ENCODE results near the gene UPK3A.
"Not testable (repeated sequence)": the region's sequence is repeated elsewhere in the genome, so short reads cannot be mapped to it uniquely, and the experiment has no call there.

Gene UPK3A

DNA sequence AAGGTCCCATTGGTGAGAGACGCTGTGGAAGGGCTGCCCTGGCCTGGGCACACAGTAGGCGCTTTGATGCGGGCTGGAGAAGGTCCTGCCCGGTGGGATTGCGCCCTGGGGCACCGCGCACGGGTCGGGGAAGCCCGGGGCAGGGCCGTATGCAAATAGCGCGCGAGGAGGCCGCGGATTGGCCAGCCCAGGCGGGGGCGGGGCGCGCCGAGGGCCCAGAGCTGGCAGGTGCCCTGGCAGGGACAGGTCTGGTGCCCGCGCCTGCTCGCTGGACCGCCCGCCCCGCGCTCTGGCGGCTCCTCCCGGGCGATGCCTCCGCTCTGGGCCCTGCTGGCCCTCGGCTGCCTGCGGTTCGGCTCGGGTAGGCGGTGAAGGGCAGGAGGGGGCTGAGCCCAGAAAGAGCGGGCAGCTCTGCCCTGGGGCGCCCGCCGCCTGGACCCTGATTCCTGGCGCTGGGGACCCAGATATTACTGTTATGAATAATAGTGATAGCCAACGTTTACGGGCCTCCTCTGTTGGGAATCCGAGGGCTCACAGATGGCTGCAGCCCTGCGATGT, at the start of gene UPK3A:
TSS of gene UPK3A (plus strand) at position 245 of the 558 bp plus-strand sequence. CDS start at position 310, 65 bp downstream.
- DNase-seq = peak; percentile 41

DNA sequence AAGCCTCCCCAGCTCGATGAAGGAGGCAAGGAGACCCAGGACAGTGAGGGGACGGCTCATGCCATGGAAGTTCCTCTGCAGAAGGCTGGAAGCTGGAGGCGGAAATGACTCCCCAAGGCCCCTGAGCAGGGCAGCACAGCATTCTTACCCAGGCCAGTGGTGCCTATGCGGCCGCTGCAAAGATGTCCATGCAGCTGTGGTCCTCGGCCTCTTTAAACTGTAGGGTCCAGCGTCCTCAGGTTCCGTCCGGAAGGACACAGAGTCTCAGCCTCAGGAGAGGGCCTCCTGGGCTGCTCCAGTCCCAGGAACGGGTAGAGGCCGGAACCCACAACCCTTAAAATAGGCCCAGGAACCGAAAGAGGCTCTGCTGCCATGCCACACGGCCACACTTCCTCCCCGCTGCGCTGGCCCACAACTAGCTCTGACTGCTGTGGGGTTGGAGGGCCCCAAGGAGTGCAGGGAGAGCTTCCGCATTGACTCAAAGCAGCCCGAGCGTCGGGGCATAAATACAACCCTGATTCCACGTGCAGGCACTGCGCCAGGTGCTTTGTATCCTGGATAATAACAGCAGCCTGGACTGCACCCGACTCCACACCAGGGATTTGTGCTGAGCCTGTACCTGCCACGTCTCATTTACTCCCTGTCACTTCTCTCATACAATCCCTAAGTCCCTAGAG, 49.5 kb upstream of the UPK3A start:
- DNase-seq = peak; percentile 71

DNA sequence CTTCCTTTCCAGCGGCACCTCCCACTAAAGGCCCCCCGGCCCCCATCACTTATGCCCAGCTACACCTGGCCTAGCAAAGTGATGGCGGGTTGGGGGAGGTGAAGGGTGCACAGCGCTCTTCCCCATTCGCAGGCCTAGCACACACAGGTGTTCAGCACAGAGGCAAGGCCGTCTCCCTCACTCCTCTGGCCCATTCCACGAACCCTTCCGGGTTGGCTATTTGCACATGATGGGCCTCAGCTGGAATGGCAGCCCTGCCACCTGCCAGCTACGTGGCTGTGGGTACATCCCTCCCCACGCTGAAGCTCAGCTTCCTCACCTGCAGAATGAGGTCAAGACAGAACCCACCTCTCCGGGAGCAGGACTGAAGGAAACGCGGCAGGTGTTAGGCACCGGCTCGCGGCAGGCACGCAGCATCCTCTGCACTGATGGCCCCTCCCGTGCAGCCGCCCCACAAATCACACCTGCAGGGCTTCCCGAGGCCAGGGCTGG, 48.9 kb upstream of the UPK3A start:
- DNase-seq = no peak

DNA sequence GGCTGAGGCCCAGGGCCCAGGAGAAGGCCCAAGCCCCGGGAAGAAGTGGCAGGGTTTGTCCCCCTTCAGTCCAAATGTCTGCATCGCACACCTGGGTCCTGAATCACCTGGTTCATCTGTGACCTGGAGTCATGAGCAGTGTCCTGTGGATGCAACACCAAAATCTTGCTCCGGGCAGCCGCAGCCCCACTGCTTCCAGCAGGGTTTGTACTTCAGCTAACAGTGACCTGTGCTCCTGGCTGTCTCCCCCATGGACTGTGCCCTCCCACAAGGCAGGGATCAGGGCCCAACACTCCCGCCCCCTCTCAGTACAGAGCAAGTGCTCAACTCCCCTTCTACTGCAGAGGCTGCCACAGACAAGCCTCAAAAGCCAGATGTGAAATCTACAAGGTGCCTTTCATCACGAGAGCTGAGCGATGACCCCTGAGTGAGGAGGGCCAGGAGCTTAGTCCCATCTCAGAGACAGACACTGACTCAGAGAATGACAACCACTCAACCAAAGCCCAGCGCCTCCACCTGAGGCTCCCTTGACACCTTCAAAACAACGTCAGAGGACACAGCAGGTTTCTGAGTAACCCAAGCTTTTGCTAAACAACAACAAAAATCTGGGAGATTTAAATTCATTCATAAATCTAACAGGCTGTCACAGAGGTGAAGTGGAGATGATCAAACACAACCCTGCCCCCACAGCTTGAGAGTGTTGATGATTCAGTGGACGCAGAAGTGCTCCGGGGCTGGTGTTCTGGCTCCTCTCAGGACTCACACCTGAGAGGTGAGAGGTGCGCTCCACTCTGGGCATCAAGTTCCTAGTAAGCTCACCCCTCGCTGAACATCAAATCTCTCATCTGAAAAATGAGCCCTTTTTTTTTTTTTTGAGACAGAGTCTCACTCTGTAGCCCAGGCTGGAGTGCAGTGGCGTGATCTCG, 47.4 kb upstream of the UPK3A start:
- DNase-seq = no peak

DNA sequence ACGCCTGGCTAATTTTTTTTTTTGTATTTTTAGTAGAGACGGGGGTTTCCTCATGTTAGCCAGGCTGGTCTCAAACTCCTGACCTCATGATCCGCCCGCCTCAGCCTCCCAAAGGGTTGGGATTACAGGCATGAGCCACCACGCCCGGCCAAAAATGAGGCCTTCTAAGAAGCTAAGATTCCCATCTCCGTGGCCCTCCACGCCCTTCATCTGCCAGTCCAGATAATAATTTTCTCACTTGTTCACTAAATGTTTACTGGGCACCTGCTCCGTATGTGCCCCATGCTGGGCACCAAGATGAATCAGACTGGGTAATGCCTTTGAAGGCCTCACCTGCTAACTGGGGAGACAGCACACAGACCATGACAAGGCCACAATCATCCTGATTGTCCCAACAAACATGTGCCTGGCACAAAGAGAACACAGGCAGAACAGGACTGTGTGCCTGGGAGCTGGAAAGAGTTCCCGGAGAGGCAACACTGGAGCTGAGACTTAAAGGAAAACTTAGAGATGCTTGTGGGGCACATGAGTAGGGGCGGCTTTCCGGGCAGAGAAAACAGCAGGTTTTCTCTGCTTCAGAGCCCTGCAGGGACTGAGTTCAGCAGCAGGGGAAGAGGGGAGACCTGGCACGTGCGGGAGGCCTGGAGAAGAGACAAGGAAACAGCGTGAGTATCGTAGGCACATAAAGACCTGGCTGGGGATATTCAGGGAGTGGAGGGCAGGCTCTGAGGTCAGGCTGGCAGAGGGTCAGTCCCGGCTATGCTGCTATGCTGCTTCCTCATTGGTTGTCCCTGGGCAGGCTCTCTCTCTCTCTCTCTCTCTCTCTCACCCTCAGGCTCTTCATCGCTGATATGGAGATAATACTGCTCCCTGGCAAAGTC, 46.4 kb upstream of the UPK3A start:
- DNase-seq = no peak

DNA sequence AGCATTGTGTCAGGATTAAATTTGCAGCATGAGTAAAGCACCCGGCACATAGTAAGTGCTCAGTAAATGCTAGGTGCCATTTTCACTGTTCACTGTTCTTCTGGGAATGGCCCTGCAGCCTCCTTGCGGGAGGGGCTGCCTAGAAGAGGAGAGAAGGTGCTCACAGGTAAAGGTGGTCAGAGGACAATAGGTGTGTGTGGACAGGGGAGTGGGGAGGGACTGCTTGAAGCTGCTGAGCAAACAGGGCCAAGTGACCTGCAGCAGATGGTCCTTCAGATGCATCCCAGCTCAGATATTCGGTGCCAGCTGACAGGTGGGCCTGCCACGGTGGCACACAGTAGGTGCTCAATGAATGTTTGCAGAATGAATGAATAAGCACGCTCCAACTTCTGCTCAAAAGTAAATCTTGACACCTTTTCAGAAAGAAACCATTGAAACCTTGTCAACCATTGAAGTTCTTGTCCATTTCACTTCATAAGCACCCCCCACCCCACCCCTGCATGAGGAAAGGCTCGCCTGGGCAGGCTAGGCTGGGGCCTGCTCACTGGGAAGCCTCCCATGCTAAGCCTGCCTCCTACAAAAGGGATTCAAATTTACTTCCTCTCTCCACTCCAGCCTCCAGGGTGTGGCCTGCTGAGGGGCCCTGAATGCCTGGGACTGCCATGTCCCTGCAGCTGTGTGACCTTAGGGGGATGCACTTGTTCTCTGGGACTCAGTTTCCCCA, 45.6 kb upstream of the UPK3A start:
- peak; percentile 59 for DNase-seq

DNA sequence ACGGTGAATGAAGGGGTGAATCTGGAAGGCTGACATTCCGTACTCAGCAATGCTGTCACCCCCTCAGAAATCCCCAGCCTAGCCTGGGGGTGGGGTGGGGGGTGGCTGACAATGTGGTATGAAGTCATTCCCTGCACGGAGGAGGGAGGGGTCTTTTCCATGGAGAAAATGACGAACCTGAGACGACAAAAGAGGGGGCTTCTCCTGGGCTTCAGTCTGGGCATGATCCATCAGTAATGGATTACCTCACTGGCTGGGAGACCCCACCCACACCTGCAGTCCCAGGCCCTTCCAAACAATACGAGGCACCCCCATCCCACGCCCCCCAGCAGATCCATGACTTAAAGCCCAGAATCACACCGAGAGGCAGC, 45.1 kb upstream of the UPK3A start:
- DNase-seq = no peak

DNA sequence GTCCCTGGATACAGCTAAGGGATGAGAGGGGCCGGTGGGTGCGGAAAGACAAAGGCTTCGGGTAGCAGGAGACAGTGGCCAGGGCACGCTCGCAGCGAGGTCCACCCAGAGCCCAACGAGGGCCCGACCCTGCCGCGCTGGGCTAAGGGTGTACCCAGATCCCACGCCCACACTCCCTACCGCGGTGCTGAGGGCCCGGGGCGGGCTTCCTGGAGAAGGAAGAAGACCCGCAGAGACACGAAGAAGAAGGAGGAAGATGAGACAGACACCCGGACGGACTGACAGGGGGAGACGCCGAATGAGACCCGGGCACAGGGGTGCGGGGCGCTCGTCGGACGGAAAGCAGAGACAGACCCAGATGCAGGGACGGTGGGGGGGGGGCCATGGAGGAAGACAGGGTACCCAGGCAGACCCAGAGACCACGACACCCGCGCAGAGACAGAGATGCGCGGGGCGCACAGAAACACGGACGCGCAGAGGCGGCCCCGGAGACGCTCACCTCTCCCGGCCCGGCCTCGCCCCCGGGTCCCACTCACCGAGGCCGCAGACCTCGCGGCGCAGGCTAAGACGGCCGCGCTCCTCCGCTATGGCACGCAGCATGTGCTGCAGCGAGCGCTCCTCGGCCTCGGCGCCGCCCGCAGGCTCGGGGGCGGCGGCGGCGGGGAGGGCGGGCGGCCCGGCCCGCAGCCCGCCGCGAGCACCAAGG, 44.5 kb upstream of the UPK3A start:
- DNase-seq = peak; percentile 56

DNA sequence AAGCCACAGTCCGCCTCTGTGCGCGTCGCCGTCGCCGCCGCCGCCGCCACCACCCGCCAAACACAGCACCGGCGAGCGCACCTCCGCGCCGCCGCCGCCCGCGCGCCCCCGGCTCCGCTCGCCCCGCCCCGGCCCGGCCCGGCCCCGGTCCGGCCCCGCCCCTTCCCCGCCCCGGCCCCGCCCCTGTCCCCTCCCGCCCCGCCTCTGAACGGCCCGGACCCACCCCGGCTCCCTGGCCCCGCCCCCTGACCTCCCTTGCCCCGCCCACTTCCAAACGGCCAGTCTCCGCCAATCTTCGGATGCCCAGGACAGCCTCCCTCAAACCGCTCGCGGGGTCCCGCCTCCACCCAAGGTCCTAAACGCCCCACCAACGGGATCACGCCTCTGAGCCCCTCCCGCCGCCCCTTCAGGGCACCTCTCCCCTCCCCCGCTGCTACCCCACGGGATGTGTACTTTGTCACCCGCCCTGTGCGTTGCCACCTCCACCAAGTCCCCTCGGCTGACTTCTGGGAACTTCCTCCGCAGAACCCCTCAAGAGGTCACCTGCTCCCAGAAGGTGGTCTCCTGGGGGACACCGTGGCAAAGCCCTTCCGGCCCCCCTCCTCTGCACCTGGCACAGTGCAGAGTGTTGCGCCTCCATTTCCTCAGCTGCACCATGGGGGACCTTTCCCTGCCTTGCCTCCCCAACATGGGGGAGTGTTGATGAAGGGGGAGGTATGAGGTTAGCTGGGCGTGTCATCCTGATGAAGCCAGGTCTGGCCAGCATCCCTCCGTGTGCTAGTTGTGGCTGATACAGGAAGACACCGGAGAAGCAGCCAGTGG, 43.7 kb upstream of the UPK3A start, which contains the start of gene KIAA0930:
TSS of gene KIAA0930 (minus strand) at position 85 of the 822 bp plus-strand sequence. CDS start 191 bp downstream, outside the sequence.
- peak; percentile 84 for DNase-seq

DNA sequence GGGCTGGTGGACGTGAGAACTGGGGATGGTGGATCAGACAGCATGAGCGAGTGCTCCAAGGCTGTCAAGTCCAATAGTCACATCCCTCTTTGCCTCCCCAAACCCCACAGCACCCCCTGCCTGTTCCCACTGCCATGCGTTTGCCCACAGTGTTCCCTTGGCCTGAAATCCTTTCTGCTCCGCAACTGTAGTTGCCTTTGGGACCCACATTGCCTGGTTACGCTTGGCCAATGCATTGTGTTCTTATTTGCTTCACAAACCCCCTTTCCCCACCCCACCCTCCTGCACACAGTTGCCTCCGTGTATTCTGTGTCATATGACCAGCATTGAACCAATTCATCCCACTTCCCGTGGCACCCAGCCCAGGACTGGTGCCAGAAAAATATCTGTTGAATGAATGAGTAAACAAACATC, 42.0 kb upstream of the UPK3A start:
- DNase-seq = no peak

DNA sequence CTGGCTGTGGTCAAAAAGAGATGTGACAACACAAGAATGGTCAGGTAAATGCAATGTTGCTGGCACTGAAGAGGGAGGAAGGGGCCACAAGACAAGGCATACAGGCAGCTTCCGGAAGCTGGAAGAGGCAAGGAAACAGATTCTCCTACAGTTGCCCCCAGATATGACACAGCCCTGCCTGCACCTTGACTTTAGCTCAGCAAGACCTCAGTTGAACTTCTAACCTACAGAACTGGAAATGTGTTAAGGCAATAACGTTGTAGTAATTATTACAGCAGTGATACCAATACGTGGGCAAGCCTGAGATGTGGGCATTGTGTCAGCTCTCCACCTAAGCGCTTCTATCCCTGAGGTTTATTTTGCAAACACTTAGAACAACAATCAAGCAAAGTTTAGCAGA, 39.8 kb upstream of the UPK3A start:
- DNase-seq = no peak

DNA sequence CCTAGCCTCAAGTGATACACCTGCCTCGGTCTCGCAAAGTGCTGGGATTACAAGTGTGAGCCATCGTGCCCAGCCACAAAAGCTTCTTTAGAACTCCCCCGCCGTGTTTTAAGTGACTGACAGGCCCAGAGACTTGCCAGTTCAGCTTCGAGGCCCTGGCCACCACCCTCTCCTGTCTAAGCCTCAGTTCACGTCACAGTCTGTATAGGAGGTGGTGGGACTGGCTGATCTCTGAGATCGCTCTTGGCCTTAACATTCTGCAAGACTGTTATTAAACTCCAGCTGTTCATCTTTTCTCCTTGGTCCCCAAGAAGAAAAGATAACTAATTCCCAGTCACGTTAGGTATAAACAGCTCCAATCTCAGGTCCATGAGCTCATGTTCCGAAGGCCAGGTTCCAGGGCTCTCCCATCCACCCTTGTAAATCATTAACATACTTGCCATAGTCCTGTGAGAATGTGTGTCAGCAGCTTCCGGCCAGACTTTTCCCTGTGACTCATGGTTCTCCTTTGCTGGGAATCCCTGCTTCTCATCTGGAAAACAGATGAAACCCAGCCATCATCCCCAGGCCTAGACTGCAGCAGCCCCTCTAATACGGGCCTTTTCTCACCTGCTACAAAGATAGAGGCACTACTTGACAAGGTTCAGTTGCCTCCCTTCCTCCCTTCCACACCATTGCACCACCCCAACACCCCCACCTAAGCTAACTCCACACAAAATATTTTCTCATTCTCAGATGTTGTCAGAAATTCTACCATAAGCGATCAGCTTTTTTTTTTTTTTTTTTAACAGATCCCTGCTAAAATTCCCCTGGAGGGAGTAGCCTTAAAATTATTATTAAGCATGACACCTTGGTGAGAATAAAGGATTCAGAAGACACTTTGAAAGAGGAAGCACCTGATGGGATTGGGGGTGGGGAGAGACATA, 38.4 kb upstream of the UPK3A start:
- DNase-seq = no peak

DNA sequence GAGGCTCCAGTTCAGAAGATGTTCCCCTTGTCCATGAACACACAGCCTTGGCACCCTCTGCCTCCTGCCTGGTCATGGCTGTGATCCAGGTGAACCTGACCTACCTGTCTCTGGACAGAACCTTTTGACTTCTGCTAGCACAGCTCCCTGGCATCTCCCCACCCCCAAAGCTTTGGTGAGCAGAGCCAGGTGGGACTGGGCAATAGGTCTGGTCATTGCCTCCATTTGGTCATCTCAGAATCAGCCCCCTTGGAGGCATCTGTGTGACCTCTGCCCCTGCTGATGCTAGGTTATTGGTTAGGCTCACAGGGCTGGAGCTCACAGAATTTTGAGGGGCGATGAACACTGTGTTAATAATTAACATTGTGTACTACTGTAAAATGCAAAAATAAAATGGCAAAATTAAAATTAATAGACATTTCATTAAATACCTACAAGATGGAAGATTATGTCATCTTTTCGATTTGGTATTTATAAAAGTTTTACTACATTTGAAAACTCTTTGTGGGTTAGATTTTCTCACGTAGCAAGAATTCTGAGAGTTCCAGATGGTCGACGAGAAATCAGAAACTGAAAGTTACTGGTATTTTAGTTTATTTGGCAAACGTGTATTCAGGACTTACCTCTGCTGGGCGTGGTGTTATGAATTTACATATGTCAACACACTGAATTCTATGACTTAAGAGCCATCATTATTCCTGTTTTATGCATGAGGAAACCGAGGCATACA, 35.8 kb upstream of the UPK3A start:
- no peak for DNase-seq

DNA sequence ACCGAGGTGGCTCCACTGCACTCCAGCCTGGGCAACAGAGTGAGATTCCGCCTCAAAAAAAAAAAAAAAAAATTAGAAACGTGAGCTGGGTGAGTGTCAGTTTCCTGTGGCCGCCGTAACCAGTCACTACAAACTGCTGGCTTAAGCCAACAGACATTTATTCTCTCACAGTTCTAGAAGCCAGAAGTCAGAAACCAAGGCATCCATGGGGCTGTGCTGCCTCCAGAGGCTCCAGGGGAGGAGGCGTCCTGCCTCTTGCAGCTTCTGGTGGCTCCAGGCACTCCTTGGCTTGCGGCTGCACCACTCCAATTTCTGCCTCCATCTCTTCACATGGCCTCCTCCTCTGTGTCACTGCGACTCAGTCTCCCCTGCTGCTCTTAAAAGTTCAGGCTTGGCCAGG, 32.9 kb upstream of the UPK3A start:
- no peak for DNase-seq

DNA sequence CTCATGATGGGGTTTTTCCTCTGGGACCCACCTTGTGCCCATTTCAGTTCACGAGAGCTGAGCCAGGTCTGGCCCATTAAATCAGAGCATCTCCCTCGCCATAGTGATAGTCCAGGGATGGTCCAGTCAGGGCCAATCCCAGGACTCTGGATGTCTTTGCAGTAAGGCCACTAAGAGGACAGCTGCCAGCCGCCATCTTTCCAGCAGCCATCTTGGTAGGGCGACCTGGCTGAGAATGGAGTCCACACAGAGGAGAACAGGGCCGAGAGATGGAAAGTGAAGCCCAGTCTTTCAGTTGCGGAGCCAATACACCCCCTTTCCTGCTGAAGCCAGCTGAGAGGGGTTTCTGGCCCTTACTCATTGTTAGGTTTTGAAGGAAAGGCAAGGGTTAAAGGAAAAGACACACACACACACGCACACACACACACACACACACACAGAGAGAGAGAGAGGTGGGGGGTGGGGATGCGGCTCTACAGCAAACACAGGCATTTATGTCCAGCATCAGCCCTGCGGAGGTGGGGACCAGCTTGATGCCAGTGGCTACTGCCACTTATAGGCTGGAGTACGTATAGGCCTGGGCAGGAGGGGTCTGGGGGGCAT, 31.6 kb upstream of the UPK3A start:
- no peak for DNase-seq

DNA sequence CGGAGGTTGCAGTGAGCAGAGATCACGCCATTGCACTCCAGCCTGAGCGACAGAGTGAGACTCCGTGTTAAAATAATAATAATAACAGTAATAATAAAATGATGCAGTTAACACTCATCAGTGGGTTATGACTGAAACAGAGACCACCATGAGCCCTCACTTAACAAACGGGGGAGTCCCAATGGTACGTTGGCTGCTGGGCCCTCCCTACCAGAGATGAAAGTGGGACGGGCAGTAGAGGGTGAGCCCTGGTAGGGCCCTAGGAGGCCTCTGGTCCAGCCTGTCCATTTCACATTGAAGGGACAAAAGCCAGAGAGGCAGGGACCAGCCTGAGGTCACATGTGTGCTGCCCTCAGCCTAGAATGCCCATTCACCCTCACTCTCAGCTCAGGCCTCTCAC, 30.4 kb upstream of the UPK3A start:
- DNase-seq = no peak

DNA sequence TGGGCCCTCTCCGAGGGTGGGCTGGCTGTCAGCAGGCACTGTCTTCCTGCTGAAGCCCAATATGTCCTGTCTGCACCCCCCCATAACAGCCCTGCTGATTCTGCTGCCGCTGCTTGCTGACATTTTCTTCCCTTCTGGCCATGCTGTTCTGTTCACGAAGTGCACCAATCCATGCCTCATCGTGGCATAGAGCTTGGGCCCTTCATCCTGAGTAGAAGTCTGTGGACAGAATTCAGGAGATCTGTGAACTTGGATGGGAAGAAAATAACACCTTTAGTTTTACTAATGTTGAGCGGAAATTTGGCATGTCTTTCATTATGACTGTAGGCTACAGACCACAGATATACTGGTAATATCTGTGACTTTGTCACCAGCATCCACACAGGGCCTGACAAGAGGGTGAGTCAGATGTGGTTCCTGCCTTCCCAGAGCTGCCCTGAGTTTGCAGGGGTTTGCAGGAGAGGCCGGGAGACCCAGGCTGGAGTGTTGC, 29.9 kb upstream of the UPK3A start:
- DNase-seq = no peak

DNA sequence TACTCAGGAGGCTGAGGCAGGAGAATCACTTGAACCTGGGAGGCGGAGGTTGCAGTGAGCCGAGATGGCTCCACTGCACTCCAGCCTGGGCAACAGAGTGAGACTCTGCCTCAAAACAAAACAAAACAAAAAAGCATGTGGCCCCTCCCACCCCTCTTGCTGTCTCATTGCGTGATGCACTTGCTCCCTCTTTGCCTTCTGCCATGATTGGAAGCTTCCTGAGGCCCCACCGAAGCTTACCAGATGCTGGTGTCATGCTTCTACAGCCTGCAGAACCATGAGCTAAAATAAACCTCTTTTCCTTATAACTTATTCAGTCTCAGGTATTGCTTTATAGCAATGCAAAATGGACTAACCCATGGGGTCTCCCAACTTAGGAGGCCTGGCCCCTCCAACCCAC, 26.8 kb upstream of the UPK3A start:
- DNase-seq = not testable (repeated sequence)
